Measurements from ENCODE around the gene DIPK2B. TPM values are rescaled to one million over a fixed set of nuclear protein-coding genes. Genes with fewer than 3 reads are reported as not detected.

DIPK2B gene
- total RNA-seq, 1 experiment from 2014 or later = not detected

DNA sequence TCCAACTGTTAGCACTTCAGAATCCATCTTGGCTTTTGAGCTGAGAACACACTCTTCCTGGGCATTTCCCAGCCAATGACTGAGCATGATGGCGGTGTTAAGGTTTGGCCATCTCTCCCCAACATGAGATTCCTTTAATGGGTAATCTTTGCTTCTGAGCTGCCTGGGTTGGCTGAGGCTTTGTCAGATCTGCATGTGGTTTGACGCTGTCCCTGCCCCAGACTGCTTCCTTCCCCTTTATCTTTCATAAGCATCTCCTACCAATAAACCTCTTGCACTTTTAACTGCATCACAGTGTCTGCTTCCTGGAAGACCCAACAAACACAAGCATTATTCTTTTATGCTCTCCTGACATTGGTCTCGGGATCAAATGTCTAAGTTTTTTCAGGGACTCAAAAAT is 31.5 kb upstream of the DIPK2B start:
- H2BK20ac ChIP-seq (ENCODE audit: low read depth, low read length, poor library complexity, severe bottlenecking) = no peak overlapping the region
- no peaks in the 10 kb centered on the region for H3K4me1 ChIP-seq (ENCODE audit: insufficient read depth, low read length)
- no peak overlapping the region for H4K8ac ChIP-seq (replicated peaks; ENCODE audit: insufficient read length, low read depth, low read length)
- H2AK5ac ChIP-seq (ENCODE audit: insufficient read length, low read length) = no peak overlapping the region
- no peaks in the 10 kb centered on the region for H3K79me2 ChIP-seq (ENCODE audit: insufficient read depth, low read length)
- H3K79me1 ChIP-seq (ENCODE audit: insufficient read depth, low read depth, low read length, poor library complexity, severe bottlenecking) = no peaks in the 10 kb centered on the region
- no peak overlapping the region for H2AFZ ChIP-seq (ENCODE audit: low read length)
- H3K27ac Mint-ChIP-seq = no peak overlapping the region
- no peak overlapping the region for H2BK12ac ChIP-seq (ENCODE audit: insufficient read length, low read depth, low read length)
- no peaks in the 10 kb centered on the region for H3K23me2 ChIP-seq (ENCODE audit: insufficient read length, low read depth, low read length, poor library complexity, severe bottlenecking)
- TF ChIP-seq, protein P1, sequence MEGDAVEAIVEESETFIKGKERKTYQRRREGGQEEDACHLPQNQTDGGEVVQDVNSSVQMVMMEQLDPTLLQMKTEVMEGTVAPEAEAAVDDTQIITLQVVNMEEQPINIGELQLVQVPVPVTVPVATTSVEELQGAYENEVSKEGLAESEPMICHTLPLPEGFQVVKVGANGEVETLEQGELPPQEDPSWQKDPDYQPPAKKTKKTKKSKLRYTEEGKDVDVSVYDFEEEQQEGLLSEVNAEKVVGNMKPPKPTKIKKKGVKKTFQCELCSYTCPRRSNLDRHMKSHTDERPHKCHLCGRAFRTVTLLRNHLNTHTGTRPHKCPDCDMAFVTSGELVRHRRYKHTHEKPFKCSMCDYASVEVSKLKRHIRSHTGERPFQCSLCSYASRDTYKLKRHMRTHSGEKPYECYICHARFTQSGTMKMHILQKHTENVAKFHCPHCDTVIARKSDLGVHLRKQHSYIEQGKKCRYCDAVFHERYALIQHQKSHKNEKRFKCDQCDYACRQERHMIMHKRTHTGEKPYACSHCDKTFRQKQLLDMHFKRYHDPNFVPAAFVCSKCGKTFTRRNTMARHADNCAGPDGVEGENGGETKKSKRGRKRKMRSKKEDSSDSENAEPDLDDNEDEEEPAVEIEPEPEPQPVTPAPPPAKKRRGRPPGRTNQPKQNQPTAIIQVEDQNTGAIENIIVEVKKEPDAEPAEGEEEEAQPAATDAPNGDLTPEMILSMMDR (conservative IDR thresholded peaks at IDR 0.05) = no peak
- no peak overlapping the region for H3K9ac ChIP-seq (ENCODE audit: extremely low read depth, insufficient read length, low read length)
- H2BK15ac ChIP-seq (ENCODE audit: low read depth, low read length) = no peak overlapping the region
- H3K18ac ChIP-seq (ENCODE audit: insufficient read length, low read depth, low read length) = no peak overlapping the region
- no CpG with 5 or more reads among the region's 3 CpGs for WGBS (ENCODE audit: extremely low coverage, insufficient read length, low lambda C conversion rate)
- H3K36me3 Mint-ChIP-seq (ENCODE audit: insufficient read depth in 1 of 3, low read depth in 3 of 3) = no peaks in the 10 kb centered on the region; a peak in 1 of 7 replicates
- H3K4ac ChIP-seq (ENCODE audit: low read depth, low read length) = no peak overlapping the region
- H3K4me2 ChIP-seq (ENCODE audit: insufficient read depth, insufficient read length, low read length) = no peak overlapping the region
- no peak for DNase-seq
- no peak overlapping the region for H4K91ac ChIP-seq (ENCODE audit: insufficient read length, low read depth, low read length)
- H3K14ac ChIP-seq (ENCODE audit: insufficient read depth, low read length) = no peak overlapping the region
- H3K4me1 Mint-ChIP-seq = no peaks in the 10 kb centered on the region
- H2BK120ac ChIP-seq (ENCODE audit: low read depth, low read length, poor library complexity, severe bottlenecking) = no peak overlapping the region
- no peak overlapping the region for H2BK5ac ChIP-seq (ENCODE audit: insufficient read length, low read length)
- H3K27me3 Mint-ChIP-seq (ENCODE audit: low read depth) = no peaks in the 10 kb centered on the region; the same call in none of the 2 replicates
- no peak overlapping the region for H4K5ac ChIP-seq (ENCODE audit: insufficient read length, low read depth, low read length)
- H3T11ph ChIP-seq (ENCODE audit: low read length) = no peak overlapping the region
- H3K9me3 Mint-ChIP-seq = peaks cover 58 to 62% of the 10 kb centered on the region in 2 experiments
- no peaks in the 10 kb centered on the region for H3K27me3 ChIP-seq (ENCODE audit: insufficient read depth, low read length)
- no peak overlapping the region for H3K56ac ChIP-seq (ENCODE audit: insufficient read length, low read depth, low read length)
- no peak overlapping the region for H3K4me3 Mint-ChIP-seq
- no peaks in the 10 kb centered on the region for H4K20me1 ChIP-seq (ENCODE audit: control insufficient read depth, insufficient read depth, insufficient read length)
- no peak overlapping the region for H3K23ac ChIP-seq (ENCODE audit: insufficient read length, low read depth, low read length)
- H3K9me3 ChIP-seq (ENCODE audit: control insufficient read depth, low read depth, low read length) = peaks cover 65% of the 10 kb centered on the region
- no peak overlapping the region for H3K27ac ChIP-seq (ENCODE audit: insufficient read length, low read depth, low read length)
